GM23248 (cell line): ENCODE results near the gene C14orf132. TPM values are rescaled to one million over a fixed set of nuclear protein-coding genes. Genes with fewer than 3 reads are reported as not detected.

Source experiments
- DNase-seq: peaks from one replicate; pipeline ENCODE4 v3.0.0-alpha.2; 2015
- H2AFZ ChIP-seq: fragments of 200-600 bp; sonication (generic); 2 replicates; pipeline ENCODE4 v1.6.1; 2016; ENCODE audit warnings: antibody characterized with exemption
- H3F3A ChIP-seq: fragments of 200-600 bp; sonication (generic); 2 replicates; pipeline ENCODE4 v1.6.1; 2016; ENCODE audit warnings: mild to moderate bottlenecking, antibody characterized with exemption, mixed run types; ENCODE audit not compliant: insufficient read depth
- H3K27ac ChIP-seq: fragments of 200-600 bp; sonication (generic); 2 replicates; pipeline ENCODE4 v1.5.1; 2016; ENCODE audit warnings: mild to moderate bottlenecking
- H3K27me3 ChIP-seq: fragments of 200-600 bp; sonication (generic); replicated peaks from 2 replicates; pipeline ENCODE4 v1.6.1; 2016; ENCODE audit warnings: mild to moderate bottlenecking; ENCODE audit not compliant: insufficient read depth
- H3K36me3 ChIP-seq: fragments of 200-600 bp; sonication (generic); 2 replicates; pipeline ENCODE4 v1.6.1; 2016; ENCODE audit warnings: low read depth, mild to moderate bottlenecking
- H3K4me1 ChIP-seq: fragments of 200-600 bp; sonication (generic); 2 replicates; pipeline ENCODE4 v1.6.1; 2016; ENCODE audit warnings: mild to moderate bottlenecking; ENCODE audit not compliant: insufficient read depth
- H3K4me2 ChIP-seq: fragments of 200-600 bp; sonication (generic); one replicate; pipeline ENCODE4 v1.6.1; 2016; ENCODE audit warnings: mild to moderate bottlenecking; ENCODE audit not compliant: unreplicated experiment
- H3K4me3 ChIP-seq: fragments of 200-600 bp; sonication (generic); 2 replicates; pipeline ENCODE4 v1.5.1; 2016; ENCODE audit warnings: mild to moderate bottlenecking
- H3K79me2 ChIP-seq: fragments of 200-600 bp; sonication (generic); 2 replicates; pipeline ENCODE4 v1.6.1; 2016; ENCODE audit warnings: mild to moderate bottlenecking; ENCODE audit not compliant: insufficient read depth
- H3K9ac ChIP-seq: fragments of 200-600 bp; sonication (generic); 2 replicates; pipeline ENCODE4 v1.6.1; 2016; ENCODE audit warnings: mild to moderate bottlenecking
- H3K9me2 ChIP-seq: fragments of 200-600 bp; sonication (generic); 2 replicates; pipeline ENCODE4 v1.6.1; 2016; ENCODE audit warnings: mixed run types, mild to moderate bottlenecking, moderate library complexity; ENCODE audit not compliant: insufficient read depth
- H3K9me3 ChIP-seq: fragments of 200-600 bp; sonication (generic); one replicate; pipeline ENCODE4 v1.6.1; 2017; ENCODE audit warnings: low read depth
- H4K20me1 ChIP-seq: fragments of 200-600 bp; sonication (generic); 2 replicates; pipeline ENCODE4 v1.6.0; 2016; ENCODE audit not compliant: insufficient read depth
- EZH2 ChIP-seq: fragments of 200-600 bp; sonication (generic); IDR thresholded peaks from 2 replicates; pipeline ENCODE4 v1.6.1; 2018; ENCODE audit warnings: antibody characterized with exemption, mild to moderate bottlenecking; ENCODE audit not compliant: insufficient read depth, poor library complexity, severe bottlenecking
- EZH2phosphoT487 ChIP-seq: fragments of 200-600 bp; sonication (generic); IDR thresholded peaks from 2 replicates; pipeline ENCODE4 v1.6.1; 2018; ENCODE audit warnings: antibody characterized with exemption, moderate library complexity, mild to moderate bottlenecking, low read depth; ENCODE audit not compliant: insufficient read depth
- WGBS, 2 experiments: methylation state at CpG; one replicate each; pipeline ENCODE4 v1.1.6; 2015 to 2017; ENCODE audit warnings: low lambda C conversion rate in 2 of 2, low coverage in 1 of 2; ENCODE audit errors: missing lambda C conversion rate in 2 of 2; 5-methylcytosine and 5-hydroxymethylcytosine counted together
- in situ Hi-C: fragments of 300-500 bp; cut with MboI; formaldehyde crosslinking; loops from 2 replicates; pipeline ENCODE4 v1.15.0; 2020
- polyA plus RNA-seq: library from polyadenylated mRNA; unstranded; fragments of >200 nt; fragmentation: Nextera tagmentation; extraction: Ambion mirVana; gene quantifications from 2 replicates; pipeline ENCODE4 v1.2.1, GENCODE V29; 2016
- total RNA-seq: library from RNA; depleted of rRNA; stranded (reverse); fragments of >200 nt; shearing (Covaris generic); gene quantifications from 2 replicates; pipeline ENCODE4 v1.2.3, GENCODE V29; 2014

C14orf132 gene
- total and polyA plus RNA-seq, 2 experiments from 2014 or later: 18.6 to 26.2 TPM

DNA sequence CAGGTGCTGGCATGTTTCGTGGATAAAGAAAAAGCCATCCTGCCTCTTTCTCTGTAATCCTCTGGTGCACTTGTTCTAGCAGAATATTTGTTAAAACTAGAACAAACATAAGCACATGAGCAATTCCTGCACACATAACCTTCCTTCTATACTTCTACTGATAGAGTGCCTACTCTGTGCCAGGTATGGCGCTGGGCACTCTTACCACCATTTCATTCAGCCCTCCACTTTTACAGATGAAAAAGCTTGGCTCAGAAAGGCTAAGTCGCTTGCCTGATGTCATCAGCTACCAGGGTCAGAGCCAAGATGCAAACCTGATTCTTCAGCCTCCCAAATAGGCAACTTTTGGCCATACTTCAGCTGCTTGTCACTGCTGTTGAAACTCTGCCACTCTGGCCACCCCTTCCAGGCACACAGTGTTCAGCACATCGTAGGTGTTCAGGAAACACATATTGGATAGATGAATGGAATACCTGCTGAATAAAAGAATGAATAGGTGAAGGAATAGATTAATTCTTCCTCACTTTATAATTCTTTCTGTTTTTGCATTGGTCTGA, 10.0 kb upstream of the C14orf132 start:
- Histone ChIP-seq H3K4me1 (no peaks in the 10 kb centered on the region), H3K4me2 (no peak overlapping the region), H3K27ac (no peak overlapping the region), H4K20me1 (no peaks in the 10 kb centered on the region), H3K4me3 (no peak overlapping the region), H3K79me2 (no peaks in the 10 kb centered on the region), H3K27me3 (peaks cover 22% of the 10 kb centered on the region), H3F3A (no peaks in the 10 kb centered on the region), H3K9me2 (no peaks in the 10 kb centered on the region), H3K9ac (no peak overlapping the region), H2AFZ (no peak overlapping the region), H3K9me3 (no peaks in the 10 kb centered on the region), H3K36me3 (no peaks in the 10 kb centered on the region)
- TF ChIP-seq EZH2: no peak
- TF ChIP-seq EZH2phosphoT487: no peak
- no peak for DNase-seq
- WGBS, 2 experiments: 50 to 53% methylated on average over 4 of the region's 4 CpGs
- in situ Hi-C loops: no loop called here

DNA sequence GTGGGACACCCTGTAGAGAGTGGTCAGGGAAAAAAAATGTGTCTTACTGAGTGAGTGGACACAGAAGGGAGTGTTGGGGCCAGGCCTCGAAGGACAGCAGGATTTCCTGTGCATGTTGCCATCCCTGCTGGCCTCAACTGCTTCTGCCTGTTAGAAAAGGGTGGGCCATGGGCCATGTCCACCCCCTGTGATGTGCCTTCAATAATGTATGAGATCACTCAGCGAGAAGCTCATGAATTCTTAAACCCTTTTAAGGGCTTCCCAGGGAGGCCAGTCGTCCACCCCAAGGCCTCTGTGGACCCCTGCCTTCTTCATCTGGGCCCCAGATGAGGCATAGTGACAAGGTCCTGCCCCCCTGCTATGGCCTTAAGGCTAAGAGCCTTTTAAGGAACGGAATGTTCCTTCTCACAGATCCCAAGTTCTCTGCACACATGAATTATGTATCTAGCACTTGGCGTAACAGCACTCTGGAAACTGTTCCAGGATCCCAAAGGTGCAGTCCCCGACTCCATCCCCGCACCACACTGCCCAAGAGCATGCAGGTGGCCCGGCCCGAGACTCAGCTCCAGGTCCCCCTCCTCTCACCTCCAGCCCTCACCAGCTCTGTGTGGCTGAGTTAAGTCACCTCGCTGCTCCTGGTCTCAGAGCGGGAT, 8.9 kb upstream of the C14orf132 start:
- WGBS, 2 experiments: 55 to 56% methylated on average over 11 of the region's 11 CpGs
- H3K79me2 ChIP-seq: no peaks in the 10 kb centered on the region
- no peaks in the 10 kb centered on the region for H3F3A ChIP-seq
- H3K9me3 ChIP-seq: no peaks in the 10 kb centered on the region
- H4K20me1 ChIP-seq: no peaks in the 10 kb centered on the region
- no peaks in the 10 kb centered on the region for H3K9me2 ChIP-seq
- no peak overlapping the region for H3K9ac ChIP-seq
- no peak overlapping the region for H3K4me2 ChIP-seq
- no peak overlapping the region for H3K27ac ChIP-seq
- H3K36me3 ChIP-seq: no peaks in the 10 kb centered on the region
- H3K4me3 ChIP-seq: no peak overlapping the region
- in situ Hi-C loops: no loop called here
- peaks cover 17% of the 10 kb centered on the region for H3K27me3 ChIP-seq
- H3K4me1 ChIP-seq: no peaks in the 10 kb centered on the region
- TF ChIP-seq EZH2 (no peak), EZH2phosphoT487 (no peak)
- no peak overlapping the region for H2AFZ ChIP-seq
- DNase-seq: no peak

DNA sequence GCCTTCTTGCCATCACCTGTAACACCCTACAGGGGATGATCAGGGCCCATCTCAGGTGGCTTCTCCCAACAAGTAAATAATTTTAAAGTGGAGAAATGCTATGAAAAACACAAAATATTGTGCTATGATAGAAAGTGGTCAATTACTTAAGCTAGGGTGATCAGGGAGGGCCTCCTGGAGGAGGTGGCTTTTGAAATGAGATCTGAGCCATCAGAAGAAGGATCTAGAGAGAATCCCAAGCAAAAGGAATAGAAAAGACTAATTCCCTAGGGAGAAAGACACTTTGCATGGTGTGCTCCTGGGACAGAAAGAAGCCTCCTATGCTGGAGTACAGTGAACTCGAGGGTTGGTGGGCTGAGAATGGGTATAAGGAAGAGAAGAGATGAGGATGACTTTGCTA, 7.5 kb upstream of the C14orf132 start:
- H2AFZ ChIP-seq: no peak overlapping the region
- DNase-seq: no peak
- H3K4me3 ChIP-seq: no peak overlapping the region
- no peak overlapping the region for H3K4me2 ChIP-seq
- H3F3A ChIP-seq: no peaks in the 10 kb centered on the region
- H4K20me1 ChIP-seq: no peaks in the 10 kb centered on the region
- H3K27ac ChIP-seq: no peak overlapping the region
- H3K9me3 ChIP-seq: no peaks in the 10 kb centered on the region
- TF ChIP-seq EZH2 (no peak), EZH2phosphoT487 (no peak)
- H3K79me2 ChIP-seq: no peaks in the 10 kb centered on the region
- 14 to 35% methylated on average over 1 of the region's 1 CpG for WGBS, 2 experiments
- in situ Hi-C loops: no loop called here
- H3K27me3 ChIP-seq: peaks cover 17% of the 10 kb centered on the region
- H3K4me1 ChIP-seq: no peaks in the 10 kb centered on the region
- no peak overlapping the region for H3K9ac ChIP-seq
- H3K36me3 ChIP-seq: no peaks in the 10 kb centered on the region
- no peaks in the 10 kb centered on the region for H3K9me2 ChIP-seq

DNA sequence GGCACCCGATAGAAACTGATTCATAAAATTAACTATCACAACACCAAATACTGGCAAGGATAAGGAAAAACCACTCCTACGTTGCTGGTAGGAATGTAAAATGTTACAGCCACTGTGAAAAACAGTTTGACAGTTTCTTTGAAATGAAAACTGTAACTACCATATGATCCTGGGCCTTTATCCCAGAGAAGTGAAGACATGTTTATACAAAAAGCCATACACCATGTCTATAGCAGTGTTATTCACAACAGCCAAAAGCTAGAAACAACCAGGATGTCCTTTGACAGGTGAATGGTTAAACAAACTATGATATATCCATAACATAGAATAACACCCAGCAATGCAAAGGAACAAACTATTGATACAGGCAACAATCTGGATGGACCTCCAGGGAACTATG, 3.7 kb upstream of the C14orf132 start:
- 50 to 59% methylated on average over 2 of the region's 2 CpGs for WGBS, 2 experiments
- H3K9me2 ChIP-seq: no peaks in the 10 kb centered on the region
- H3K27ac ChIP-seq: no peak overlapping the region
- peaks cover 8% of the 10 kb centered on the region for H3K79me2 ChIP-seq
- in situ Hi-C loops: no loop called here
- no peaks in the 10 kb centered on the region; the same call in 1 of the 2 replicates for H3K27me3 ChIP-seq
- no peaks in the 10 kb centered on the region for H3K9me3 ChIP-seq
- peaks cover 10% of the 10 kb centered on the region for H3K4me1 ChIP-seq
- DNase-seq: no peak
- no peak overlapping the region for H3K4me2 ChIP-seq
- TF ChIP-seq EZH2: no peak
- no peak for TF ChIP-seq EZH2phosphoT487
- H4K20me1 ChIP-seq: no peaks in the 10 kb centered on the region
- H2AFZ ChIP-seq: no peak overlapping the region
- no peak overlapping the region for H3K9ac ChIP-seq
- H3K36me3 ChIP-seq: no peaks in the 10 kb centered on the region
- H3K4me3 ChIP-seq: no peak overlapping the region
- peaks cover 10% of the 10 kb centered on the region for H3F3A ChIP-seq
